ENCODE data around the gene TRMT44. TPM values are rescaled to one million over a fixed set of nuclear protein-coding genes. Genes with fewer than 3 reads are reported as not detected.
"Not testable (repeated sequence)": the region's sequence is repeated elsewhere in the genome, so short reads cannot be mapped to it uniquely, and the experiment has no call there.

The TRMT44 gene
- polyA plus RNA-seq, 3 donors, result 4.9 to 7.5 (median 6.6) TPM

DNA sequence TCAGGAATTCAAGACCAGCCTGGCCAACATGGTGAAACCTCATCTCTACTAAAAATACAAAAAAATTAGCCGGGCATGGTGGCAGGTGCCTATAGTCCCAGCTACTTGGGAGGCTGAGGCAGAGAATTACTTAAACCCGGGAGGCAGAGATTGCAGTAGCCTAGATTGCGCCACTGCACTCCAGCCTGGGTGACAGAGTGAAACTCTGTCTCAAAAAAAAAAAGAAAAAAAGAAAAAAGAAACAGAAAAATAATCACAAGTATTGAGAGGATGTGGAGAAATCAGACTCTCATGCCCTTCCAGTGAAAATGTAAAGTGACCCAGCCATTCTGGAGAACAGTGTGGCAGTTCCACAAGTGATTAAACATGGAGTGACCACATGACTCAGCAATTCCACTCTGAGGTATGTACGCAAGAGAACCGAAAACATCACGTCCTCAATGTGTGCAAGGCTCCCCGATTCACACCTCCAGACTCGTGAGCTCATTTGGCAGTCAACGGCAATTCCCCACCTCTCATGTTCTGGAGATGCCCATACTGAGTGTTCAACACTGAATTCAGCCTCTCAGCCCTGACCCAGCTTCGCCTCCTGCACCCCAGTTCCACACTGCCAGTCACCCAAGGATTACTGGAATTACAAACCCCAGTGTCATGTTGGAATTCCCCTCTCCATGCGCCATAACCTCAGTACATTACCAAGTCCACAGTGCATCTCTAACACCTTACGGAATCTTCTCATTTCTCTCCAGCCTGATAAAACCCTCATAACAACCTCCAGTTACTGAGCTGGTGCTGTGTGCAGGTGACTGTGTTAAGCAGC, 21.1 kb upstream of the TRMT44 start:
- H3K79me2 ChIP-seq (ENCODE audit: insufficient read depth, low read length), result peaks cover 13% of the 10 kb centered on the region
- Mint-ChIP-seq H3K27me3 (ENCODE audit: low read depth in 3 of 3) (peaks cover 0 to 3% (median 1%) of the 10 kb centered on the region in 3 donors), H3K4me3 (peak overlapping the region; percentile 63 to 70), H3K27ac (peak overlapping the region; percentile 67 to 95 (median 85)), H3K4me1 (peaks cover 26% of the 10 kb centered on the region), H3K9me3 (peaks cover 0 to 3% (median 0%) of the 10 kb centered on the region in 7 donors), H3K36me3 (peaks cover 27 to 28% of the 10 kb centered on the region in 2 donors)
- H3K36me3 ChIP-seq (replicated peaks in 1 of 2; ENCODE audit: control insufficient read depth in 1 of 2, insufficient read depth in 2 of 2, low read length in 2 of 2), result peaks cover 16 to 22% of the 10 kb centered on the region in 2 donors
- WGBS (ENCODE audit: insufficient coverage), result 39% methylated on average over 8 of the region's 12 CpGs
- TF ChIP-seq, protein P1, sequence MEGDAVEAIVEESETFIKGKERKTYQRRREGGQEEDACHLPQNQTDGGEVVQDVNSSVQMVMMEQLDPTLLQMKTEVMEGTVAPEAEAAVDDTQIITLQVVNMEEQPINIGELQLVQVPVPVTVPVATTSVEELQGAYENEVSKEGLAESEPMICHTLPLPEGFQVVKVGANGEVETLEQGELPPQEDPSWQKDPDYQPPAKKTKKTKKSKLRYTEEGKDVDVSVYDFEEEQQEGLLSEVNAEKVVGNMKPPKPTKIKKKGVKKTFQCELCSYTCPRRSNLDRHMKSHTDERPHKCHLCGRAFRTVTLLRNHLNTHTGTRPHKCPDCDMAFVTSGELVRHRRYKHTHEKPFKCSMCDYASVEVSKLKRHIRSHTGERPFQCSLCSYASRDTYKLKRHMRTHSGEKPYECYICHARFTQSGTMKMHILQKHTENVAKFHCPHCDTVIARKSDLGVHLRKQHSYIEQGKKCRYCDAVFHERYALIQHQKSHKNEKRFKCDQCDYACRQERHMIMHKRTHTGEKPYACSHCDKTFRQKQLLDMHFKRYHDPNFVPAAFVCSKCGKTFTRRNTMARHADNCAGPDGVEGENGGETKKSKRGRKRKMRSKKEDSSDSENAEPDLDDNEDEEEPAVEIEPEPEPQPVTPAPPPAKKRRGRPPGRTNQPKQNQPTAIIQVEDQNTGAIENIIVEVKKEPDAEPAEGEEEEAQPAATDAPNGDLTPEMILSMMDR (IDR thresholded peaks at IDR 0.05), result no peak
- no peak overlapping the region for H2AFZ ChIP-seq (ENCODE audit: insufficient read depth, low read depth, low read length, poor library complexity, severe bottlenecking)
- no peaks in the 10 kb centered on the region for H4K20me1 ChIP-seq (ENCODE audit: insufficient read depth, low read length)
- H3K27ac ChIP-seq (ENCODE audit: low read depth in 1 of 2, low read length in 2 of 2), result peak overlapping the region; percentile 44 to 68
- no peaks in the 10 kb centered on the region for H3K9me3 ChIP-seq (replicated peaks in 1 of 2; ENCODE audit: control insufficient read depth in 1 of 2, insufficient read depth in 1 of 2, low read length in 2 of 2)
- no peaks in the 10 kb centered on the region for H3K27me3 ChIP-seq (ENCODE audit: control insufficient read depth in 2 of 2, insufficient read depth in 2 of 2, low read length in 2 of 2)
- H3K4me2 ChIP-seq (replicated peaks; ENCODE audit: extremely low read depth, low read length, poor library complexity, severe bottlenecking), result peak overlapping the region; percentile 32
- H3K4me3 ChIP-seq (replicated peaks in 1 of 3; ENCODE audit: low read depth in 2 of 3, low read length in 3 of 3), result peak overlapping the region in 1 of 3 experiments; percentile 30
- H3K9ac ChIP-seq (ENCODE audit: insufficient read depth, low read length, poor library complexity, severe bottlenecking), result no peak overlapping the region
- intact Hi-C loops (cut with micrococcal nuclease), result loop anchor here in 1 of 2 donors (10.0 kb wide), 1 partner anchor 265 kb away; the partner anchor contains the start of gene ABLIM2
- peaks cover 15 to 17% of the 10 kb centered on the region in 2 donors for H3K4me1 ChIP-seq (ENCODE audit: control insufficient read depth in 1 of 2, insufficient read depth in 2 of 2, low read length in 2 of 2)
- DNase-seq, result peak; percentile 56 to 92 (median 61)

DNA sequence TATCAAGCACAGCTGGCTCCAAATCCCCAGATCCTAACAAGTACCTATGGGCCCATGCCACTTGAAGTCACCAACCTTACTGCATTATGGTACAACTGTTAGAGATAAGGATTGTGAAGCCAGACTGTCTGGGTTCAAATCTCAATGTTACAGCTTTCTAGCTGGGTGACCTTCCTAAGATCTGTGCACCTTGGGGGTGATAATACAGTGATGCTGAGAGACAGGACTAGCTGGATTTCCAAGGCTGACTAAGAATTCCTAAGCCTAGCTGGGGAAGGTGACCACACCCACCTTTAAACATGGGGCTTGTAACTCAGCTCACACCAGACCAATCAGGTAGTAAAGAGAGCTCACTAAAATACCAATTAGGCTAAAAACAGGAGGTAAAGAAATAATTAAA, 20.4 kb upstream of the TRMT44 start:
- intact Hi-C loops (cut with micrococcal nuclease), result loop anchor here in 1 of 2 donors (10.0 kb wide), 1 partner anchor 265 kb away; the partner anchor contains the start of gene ABLIM2
- not testable (repeated sequence) for DNase-seq; H3K27me3 ChIP-seq (ENCODE audit: control insufficient read depth in 2 of 2, insufficient read depth in 2 of 2, low read length in 2 of 2); H3K9ac ChIP-seq (ENCODE audit: insufficient read depth, low read length, poor library complexity, severe bottlenecking); H3K4me2 ChIP-seq (replicated peaks; ENCODE audit: extremely low read depth, low read length, poor library complexity, severe bottlenecking); H3K4me3 ChIP-seq (replicated peaks in 1 of 3; ENCODE audit: low read depth in 2 of 3, low read length in 3 of 3); H2AFZ ChIP-seq (ENCODE audit: insufficient read depth, low read depth, low read length, poor library complexity, severe bottlenecking); H3K27me3 Mint-ChIP-seq (ENCODE audit: low read depth in 3 of 3); H3K4me3 Mint-ChIP-seq; H4K20me1 ChIP-seq (ENCODE audit: insufficient read depth, low read length); H3K9me3 Mint-ChIP-seq; H3K9me3 ChIP-seq (replicated peaks in 1 of 2; ENCODE audit: control insufficient read depth in 1 of 2, insufficient read depth in 1 of 2, low read length in 2 of 2)
- H3K27ac Mint-ChIP-seq, result peak overlapping the region in 5 of 7 donors; percentile 15 to 89 (median 67)
- H3K36me3 Mint-ChIP-seq, result peaks cover 21 to 24% of the 10 kb centered on the region in 2 donors
- Histone ChIP-seq H3K36me3 (replicated peaks in 1 of 2; ENCODE audit: control insufficient read depth in 1 of 2, insufficient read depth in 2 of 2, low read length in 2 of 2) (peaks cover 9 to 15% of the 10 kb centered on the region in 2 donors), H3K27ac (ENCODE audit: low read depth in 1 of 2, low read length in 2 of 2) (peak overlapping the region in 1 of 2 donors; percentile 68), H3K79me2 (ENCODE audit: insufficient read depth, low read length) (peaks cover 13% of the 10 kb centered on the region), H3K4me1 (ENCODE audit: control insufficient read depth in 1 of 2, insufficient read depth in 2 of 2, low read length in 2 of 2) (peaks cover 15 to 17% of the 10 kb centered on the region in 2 donors)
- H3K4me1 Mint-ChIP-seq, result peaks cover 26% of the 10 kb centered on the region

Measured in CD14-positive monocyte (primary cell).